Tibial artery (tissue), 4 donors: Measurements from ENCODE around the gene SUCLG1.

Experiments
- DNase-seq, 2 donors: peaks; one replicate each; pipeline ENCODE4 v3.0.0-alpha.2; 2019
- H3K27ac ChIP-seq, 2 donors: fragments of 200-600 bp; sonication (generic) in 1 of 2; 1 replicate in 1 of 2; 2 replicates in 1 of 2; pipeline ENCODE4 v1.5.1; 2018 to 2019; ENCODE audit warnings: mild to moderate bottlenecking in 1 of 2
- H3K27me3 ChIP-seq, 2 donors: fragments of 200-600 bp; sonication (generic) in 1 of 2; one replicate each; pipeline versions ENCODE4 v1.5.1 to v1.6.0; 2016 to 2019
- H3K36me3 ChIP-seq, 3 donors: fragments of 200-600 bp; sonication (generic) in 2 of 3; one replicate each; pipeline ENCODE4 v1.5.1; 2016 to 2019; ENCODE audit warnings: mild to moderate bottlenecking in 2 of 3
- H3K4me1 ChIP-seq, 4 donors: fragments of 200-600 bp; sonication (generic) in 2 of 4; 1 replicate in 3 of 4; 2 replicates in 1 of 4; pipeline ENCODE4 v1.5.1; 2016 to 2019
- H3K4me3 ChIP-seq, 2 donors: fragments of 200-600 bp; sonication (generic) in 1 of 2; 1 replicate in 1 of 2; 2 replicates in 1 of 2; pipeline ENCODE4 v1.5.1; 2018 to 2019; ENCODE audit warnings: mild to moderate bottlenecking in 2 of 2
- H3K9me3 ChIP-seq, 3 donors: fragments of 200-600 bp; sonication (generic) in 1 of 3; one replicate each; pipeline ENCODE4 v1.5.1; 2016 to 2019
- intact Hi-C: fragments of 100-400 bp; cut with DNase I; formaldehyde crosslinking; loops from one replicate; pipeline ENCODE4 v1.15.0; 2023; ENCODE audit warnings: low total_unique reads
- TF ChIP-seq, protein P1 (sequence below), 2 experiments: fragments of 200-600 bp in 1 of 2; fragments of 450-650 bp in 1 of 2; IDR thresholded peaks; one replicate each; pipeline ENCODE4 v1.5.1; 2017 to 2019; ENCODE audit warnings: antibody characterized with exemption in 2 of 2, mild to moderate bottlenecking in 1 of 2, moderate library complexity in 1 of 2

Gene SUCLG1

DNA sequence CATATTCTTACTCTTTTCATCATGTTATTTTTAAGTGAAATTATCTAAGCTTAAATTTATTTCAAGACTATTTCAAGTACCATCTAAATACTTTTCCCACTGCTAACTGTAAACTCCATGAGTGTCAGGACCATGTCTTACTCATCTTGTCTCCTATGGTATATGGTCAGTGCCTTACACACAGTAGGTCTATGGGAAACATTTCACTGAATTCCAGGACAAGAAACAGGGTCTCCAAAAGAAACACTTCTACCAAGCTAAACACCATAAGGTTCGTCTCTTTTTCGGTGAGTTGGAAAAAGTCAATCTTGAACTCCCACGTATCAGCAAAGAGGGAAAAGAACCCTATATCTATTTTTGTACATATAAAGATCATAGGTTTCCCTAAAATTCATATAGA, 6.5 kb downstream of the SUCLG1 start:
- peaks cover 0 to 34% (median 14%) of the 10 kb centered on the region in 4 donors for H3K4me1 ChIP-seq
- no peak overlapping the region for H3K4me3 ChIP-seq
- H3K27ac ChIP-seq = no peak overlapping the region
- peaks cover 0 to 6% (median 0%) of the 10 kb centered on the region in 3 donors for H3K36me3 ChIP-seq
- intact Hi-C loops = no loop called here
- no peaks in the 10 kb centered on the region for H3K27me3 ChIP-seq
- TF ChIP-seq, protein P1, sequence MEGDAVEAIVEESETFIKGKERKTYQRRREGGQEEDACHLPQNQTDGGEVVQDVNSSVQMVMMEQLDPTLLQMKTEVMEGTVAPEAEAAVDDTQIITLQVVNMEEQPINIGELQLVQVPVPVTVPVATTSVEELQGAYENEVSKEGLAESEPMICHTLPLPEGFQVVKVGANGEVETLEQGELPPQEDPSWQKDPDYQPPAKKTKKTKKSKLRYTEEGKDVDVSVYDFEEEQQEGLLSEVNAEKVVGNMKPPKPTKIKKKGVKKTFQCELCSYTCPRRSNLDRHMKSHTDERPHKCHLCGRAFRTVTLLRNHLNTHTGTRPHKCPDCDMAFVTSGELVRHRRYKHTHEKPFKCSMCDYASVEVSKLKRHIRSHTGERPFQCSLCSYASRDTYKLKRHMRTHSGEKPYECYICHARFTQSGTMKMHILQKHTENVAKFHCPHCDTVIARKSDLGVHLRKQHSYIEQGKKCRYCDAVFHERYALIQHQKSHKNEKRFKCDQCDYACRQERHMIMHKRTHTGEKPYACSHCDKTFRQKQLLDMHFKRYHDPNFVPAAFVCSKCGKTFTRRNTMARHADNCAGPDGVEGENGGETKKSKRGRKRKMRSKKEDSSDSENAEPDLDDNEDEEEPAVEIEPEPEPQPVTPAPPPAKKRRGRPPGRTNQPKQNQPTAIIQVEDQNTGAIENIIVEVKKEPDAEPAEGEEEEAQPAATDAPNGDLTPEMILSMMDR (IDR thresholded peaks at IDR 0.05) = no peak
- no peak for DNase-seq
- H3K9me3 ChIP-seq = no peaks in the 10 kb centered on the region

DNA sequence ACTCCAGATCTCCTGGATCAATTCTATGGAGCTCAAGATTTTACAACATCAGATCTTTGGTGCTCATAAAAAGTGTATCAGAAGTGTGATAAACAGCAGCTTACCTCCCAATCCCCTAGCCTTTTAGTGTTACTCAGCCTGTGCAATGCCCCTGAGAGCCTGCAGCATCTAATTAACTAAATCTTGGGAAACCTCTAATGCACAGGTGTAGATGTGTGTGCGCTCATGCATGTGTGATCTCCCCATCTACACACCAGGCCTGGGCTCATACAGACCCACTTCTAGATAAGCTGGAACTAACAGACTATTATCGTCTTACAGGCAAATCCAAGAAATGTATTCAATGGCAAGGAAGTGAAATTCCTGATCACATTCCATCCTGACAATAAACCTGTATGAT, 7.5 kb downstream of the SUCLG1 start:
- no peak for DNase-seq
- H3K27ac ChIP-seq = no peak overlapping the region
- no peak overlapping the region for H3K4me3 ChIP-seq
- intact Hi-C loops = no loop called here
- H3K9me3 ChIP-seq = no peaks in the 10 kb centered on the region
- no peaks in the 10 kb centered on the region for H3K27me3 ChIP-seq
- TF ChIP-seq, protein P1 (IDR thresholded peaks at IDR 0.05) = no peak
- peaks cover 0 to 27% (median 6%) of the 10 kb centered on the region in 4 donors for H3K4me1 ChIP-seq
- H3K36me3 ChIP-seq = peaks cover 0 to 11% (median 0%) of the 10 kb centered on the region in 3 donors

DNA sequence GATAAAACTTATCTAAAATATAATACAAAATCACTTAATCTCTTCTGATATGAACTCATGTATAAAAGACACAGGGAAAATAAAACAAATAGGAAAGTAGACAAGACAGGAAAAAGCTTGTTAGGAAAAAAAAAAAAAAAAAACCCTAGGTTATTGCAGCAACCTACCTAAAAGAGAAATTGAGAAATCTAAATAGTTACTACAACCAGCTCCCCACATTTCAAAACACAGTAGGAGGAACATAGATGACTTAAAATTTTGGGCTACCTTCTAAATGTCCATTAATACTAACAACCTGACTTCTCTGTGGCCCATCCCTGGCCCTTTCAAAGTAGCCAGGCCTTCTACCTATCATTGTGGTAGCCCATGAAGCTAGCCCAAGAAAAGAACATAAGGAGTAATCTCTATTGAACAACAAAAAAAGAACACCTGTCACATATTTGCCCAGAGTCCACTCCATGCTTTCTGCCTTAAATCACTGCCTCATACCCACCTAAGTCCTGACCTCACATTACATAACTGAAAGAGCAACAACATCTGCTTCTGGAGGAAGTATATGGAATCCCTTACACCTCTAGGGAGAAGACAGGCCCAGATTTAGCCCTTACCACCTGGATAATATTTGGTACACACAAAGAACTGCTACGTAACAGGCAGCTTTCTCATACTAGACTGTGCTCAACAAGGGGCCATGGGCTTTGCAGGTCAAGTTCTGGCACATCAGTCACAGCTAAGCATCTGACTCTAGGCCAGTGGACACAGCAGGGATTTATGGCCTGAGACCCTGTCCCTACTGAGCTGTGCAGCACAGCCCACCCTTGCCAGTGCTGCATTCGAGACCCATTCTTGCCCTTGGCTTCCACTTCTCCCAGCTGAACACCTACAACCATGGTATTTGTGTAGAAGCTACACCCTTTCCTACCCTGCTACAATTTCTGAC, 8.5 kb downstream of the SUCLG1 start:
- no peak overlapping the region for H3K27ac ChIP-seq

GRCh38 chr2:84449711-84450110, 9.4 kb downstream of the SUCLG1 start:
- TF ChIP-seq, protein P1 (IDR thresholded peaks at IDR 0.05) = no peak
- DNase-seq = no peak
- no peak overlapping the region for H3K27ac ChIP-seq
- H3K36me3 ChIP-seq = peaks cover 0 to 29% (median 12%) of the 10 kb centered on the region in 3 donors
- H3K4me3 ChIP-seq = no peak overlapping the region
- no peaks in the 10 kb centered on the region for H3K27me3 ChIP-seq
- intact Hi-C loops = no loop called here
- H3K4me1 ChIP-seq = peaks cover 0 to 22% (median 4%) of the 10 kb centered on the region in 4 donors
- no peaks in the 10 kb centered on the region for H3K9me3 ChIP-seq

More for the DNA sequence above, 8.5 kb downstream of the SUCLG1 start:
- DNase-seq = no peak
- H3K36me3 ChIP-seq = peaks cover 0 to 22% (median 6%) of the 10 kb centered on the region in 3 donors
- H3K9me3 ChIP-seq = no peaks in the 10 kb centered on the region
- TF ChIP-seq, protein P1 (IDR thresholded peaks at IDR 0.05) = no peak
- peaks cover 0 to 22% (median 4%) of the 10 kb centered on the region in 4 donors for H3K4me1 ChIP-seq
- no peak overlapping the region for H3K4me3 ChIP-seq
- intact Hi-C loops = no loop called here
- no peaks in the 10 kb centered on the region for H3K27me3 ChIP-seq

DNA sequence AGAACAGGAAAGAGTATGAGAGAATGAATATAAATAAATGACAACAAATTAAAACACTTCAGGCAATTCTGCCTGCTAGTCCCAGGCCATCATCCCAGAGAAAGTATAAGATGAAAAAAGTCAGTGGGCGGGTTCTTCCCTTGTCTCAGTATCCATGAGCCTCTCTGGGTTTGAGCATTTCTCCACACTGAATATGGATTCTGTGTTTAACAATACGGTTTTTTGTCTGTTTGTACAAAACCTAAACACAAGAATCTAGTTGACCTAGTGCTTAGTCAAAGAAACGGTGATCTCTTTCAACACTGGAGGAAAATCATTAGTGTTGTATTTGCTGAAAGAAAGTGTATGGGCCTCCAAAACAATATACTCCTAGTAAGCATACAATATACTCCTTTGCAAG, 10.0 kb downstream of the SUCLG1 start:
- Histone ChIP-seq H3K9me3 (no peaks in the 10 kb centered on the region), H3K27me3 (no peaks in the 10 kb centered on the region), H3K36me3 (peaks cover 0 to 33% (median 14%) of the 10 kb centered on the region in 3 donors), H3K27ac (no peak overlapping the region), H3K4me1 (peaks cover 0 to 22% (median 3%) of the 10 kb centered on the region in 4 donors), H3K4me3 (no peak overlapping the region)
- DNase-seq = no peak
- intact Hi-C loops = no loop called here
- TF ChIP-seq, protein P1 (IDR thresholded peaks at IDR 0.05) = no peak
